Panc1 (cell line): ENCODE results near the gene ANP32E. TPM values are rescaled to one million over a fixed set of nuclear protein-coding genes. Genes with fewer than 3 reads are reported as not detected.

ENCODE experiments used
- ATAC-seq: fragments of 200-7000 bp; cut with Tn5 transposase; 2 replicates; pipeline ENCODE4 v1.9.1; 2020; ENCODE audit warnings: mild to moderate bottlenecking, moderate library complexity
- BruUV-seq: library from RNA; stranded (reverse); fragments of 400-500 nt; replicated peaks from 2 replicates; lab custom pipeline; 2021; lab: Mats Ljungman, UMichigan
- CTCF ChIA-PET: fragments of 300-600 bp; sonication (Branson Sonifier 250); formaldehyde crosslinking; loops from one replicate; lab custom pipeline; 2022; ENCODE audit warnings: antibody characterized with exemption; lab: Charles Lee
- POLR2A ChIA-PET: fragments of 300-600 bp; sonication (Branson Sonifier 250); formaldehyde crosslinking; loops from one replicate; lab custom pipeline; 2022; ENCODE audit warnings: antibody characterized with exemption; lab: Charles Lee
- DNase-seq: peaks from one replicate; pipeline ENCODE4 v3.0.0-alpha.2; 2010; ENCODE audit warnings: low read depth, low spot score
- H3K27ac ChIP-seq: 2 replicates; pipeline ENCODE4 v1.5.1; 2011; ENCODE audit warnings: mild to moderate bottlenecking, low read length, inconsistent platforms
- H3K27me3 ChIP-seq: fragments of 200-500 bp; sonication (Bioruptor generic); 2 replicates; pipeline ENCODE4 v1.6.0; 2014; ENCODE audit warnings: low read length, inconsistent platforms; ENCODE audit not compliant: control insufficient read depth, insufficient read depth
- H3K36me3 ChIP-seq: fragments of 200-500 bp; sonication (Bioruptor generic); 2 replicates; pipeline ENCODE4 v1.5.1; 2014; ENCODE audit warnings: inconsistent platforms, mild to moderate bottlenecking, low read length, moderate library complexity; ENCODE audit not compliant: control insufficient read depth, insufficient read depth
- H3K4me1 ChIP-seq: 2 replicates; pipeline ENCODE4 v1.5.1; 2011; ENCODE audit warnings: inconsistent platforms, mild to moderate bottlenecking, low read length, moderate library complexity; ENCODE audit not compliant: control insufficient read depth, insufficient read depth
- H3K4me3 ChIP-seq, 2 experiments: 2 replicates each; pipeline ENCODE4 v1.5.1; 2011 to 2012; ENCODE audit warnings: low read depth in 2 of 2, low read length in 2 of 2, mild to moderate bottlenecking in 2 of 2, inconsistent platforms in 1 of 2, moderate library complexity in 1 of 2
- H3K9me3 ChIP-seq: fragments of 200-500 bp; sonication (Bioruptor generic); 2 replicates; pipeline ENCODE4 v1.5.1; 2014; ENCODE audit warnings: low read depth, mild to moderate bottlenecking, inconsistent platforms, low read length, moderate library complexity; ENCODE audit not compliant: control insufficient read depth, insufficient read depth
- CTCF ChIP-seq: fragments of 450-650 bp; IDR thresholded peaks from 2 replicates; pipeline ENCODE4 v1.5.1; 2017; ENCODE audit warnings: mild to moderate bottlenecking
- POLR2AphosphoS5 ChIP-seq: IDR thresholded peaks from 2 replicates; pipeline ENCODE4 v1.6.1; 2012; ENCODE audit warnings: mild to moderate bottlenecking, low read depth, low read length, moderate library complexity
- SIN3A ChIP-seq: IDR thresholded peaks from 2 replicates; pipeline ENCODE4 v1.6.1; 2012; ENCODE audit warnings: low read depth, mild to moderate bottlenecking, low read length, moderate library complexity, borderline replicate concordance; ENCODE audit not compliant: insufficient read depth
- TCF7L2 ChIP-seq: IDR thresholded peaks from 2 replicates; pipeline ENCODE4 v1.6.1; 2011; ENCODE audit warnings: mild to moderate bottlenecking, low read depth, low read length, inconsistent platforms
- in situ Hi-C: cut with HindIII; loops from 2 replicates; pipeline ENCODE4 v1.10.0; 2016; ENCODE audit warnings: low sequenced_read_pairs, low pct_unique_long_range_greater_than_20kb
- intact Hi-C: fragments of 100-400 bp; cut with micrococcal nuclease; formaldehyde crosslinking; loops from one replicate; pipeline ENCODE4 v1.10.0; 2022; ENCODE audit not compliant: unreplicated experiment
- total RNA-seq: library from RNA; stranded (reverse); gene quantifications from one replicate; pipeline ENCODE4 v1.2.1, GENCODE V29; 2021; ENCODE audit not compliant: unreplicated experiment
- TF ChIP-seq, protein P1 (sequence below), 2 experiments: IDR thresholded peaks; 2 replicates each; pipeline ENCODE4 v1.6.1; 2011 to 2012; ENCODE audit warnings: low read depth in 2 of 2, control low read depth in 1 of 2, low read length in 1 of 2, mild to moderate bottlenecking in 1 of 2, moderate library complexity in 1 of 2; ENCODE audit not compliant: insufficient read depth in 1 of 2

Gene ANP32E
- total RNA-seq, 1 experiment from 2014 or later: 66.2 TPM

GRCh38 chr1:150234566-150235293 is 1.2 kb downstream of the ANP32E start:
- peaks cover 8% of the 10 kb centered on the region; the same call in 1 of the 2 replicates for H3K36me3 ChIP-seq
- DNase-seq (peak; percentile 56), ATAC-seq (peak; percentile 84)
- H3K9me3 ChIP-seq: no peaks in the 10 kb centered on the region
- peak overlapping the region; percentile 78 to 90 for H3K4me3 ChIP-seq
- H3K27ac ChIP-seq: peak overlapping the region; percentile 92
- ChIA-PET CTCF (no interaction called here), POLR2A (interaction anchor here (0.6 kb wide), 1 partner anchor 41 kb away, joined by 4 read pairs; no protein-coding TSS in a partner anchor)
- intact Hi-C loops (no loop called here), in situ Hi-C loops (no loop called here)
- TSS peak; percentile 99 for BruUV-seq
- TF ChIP-seq SIN3A (no peak), POLR2AphosphoS5 (peak; percentile 75)
- no peaks in the 10 kb centered on the region for H3K27me3 ChIP-seq
- H3K4me1 ChIP-seq: peaks cover 17% of the 10 kb centered on the region

GRCh38 chr1:150234309-150234565 is 1.7 kb downstream of the ANP32E start:
- H3K36me3 ChIP-seq: peaks cover 8% of the 10 kb centered on the region; the same call in 1 of the 2 replicates
- in situ Hi-C loops: no loop called here
- H3K27me3 ChIP-seq: no peaks in the 10 kb centered on the region
- intact Hi-C loops: no loop called here
- peak overlapping the region; percentile 92 for H3K27ac ChIP-seq
- TF ChIP-seq, protein P1, sequence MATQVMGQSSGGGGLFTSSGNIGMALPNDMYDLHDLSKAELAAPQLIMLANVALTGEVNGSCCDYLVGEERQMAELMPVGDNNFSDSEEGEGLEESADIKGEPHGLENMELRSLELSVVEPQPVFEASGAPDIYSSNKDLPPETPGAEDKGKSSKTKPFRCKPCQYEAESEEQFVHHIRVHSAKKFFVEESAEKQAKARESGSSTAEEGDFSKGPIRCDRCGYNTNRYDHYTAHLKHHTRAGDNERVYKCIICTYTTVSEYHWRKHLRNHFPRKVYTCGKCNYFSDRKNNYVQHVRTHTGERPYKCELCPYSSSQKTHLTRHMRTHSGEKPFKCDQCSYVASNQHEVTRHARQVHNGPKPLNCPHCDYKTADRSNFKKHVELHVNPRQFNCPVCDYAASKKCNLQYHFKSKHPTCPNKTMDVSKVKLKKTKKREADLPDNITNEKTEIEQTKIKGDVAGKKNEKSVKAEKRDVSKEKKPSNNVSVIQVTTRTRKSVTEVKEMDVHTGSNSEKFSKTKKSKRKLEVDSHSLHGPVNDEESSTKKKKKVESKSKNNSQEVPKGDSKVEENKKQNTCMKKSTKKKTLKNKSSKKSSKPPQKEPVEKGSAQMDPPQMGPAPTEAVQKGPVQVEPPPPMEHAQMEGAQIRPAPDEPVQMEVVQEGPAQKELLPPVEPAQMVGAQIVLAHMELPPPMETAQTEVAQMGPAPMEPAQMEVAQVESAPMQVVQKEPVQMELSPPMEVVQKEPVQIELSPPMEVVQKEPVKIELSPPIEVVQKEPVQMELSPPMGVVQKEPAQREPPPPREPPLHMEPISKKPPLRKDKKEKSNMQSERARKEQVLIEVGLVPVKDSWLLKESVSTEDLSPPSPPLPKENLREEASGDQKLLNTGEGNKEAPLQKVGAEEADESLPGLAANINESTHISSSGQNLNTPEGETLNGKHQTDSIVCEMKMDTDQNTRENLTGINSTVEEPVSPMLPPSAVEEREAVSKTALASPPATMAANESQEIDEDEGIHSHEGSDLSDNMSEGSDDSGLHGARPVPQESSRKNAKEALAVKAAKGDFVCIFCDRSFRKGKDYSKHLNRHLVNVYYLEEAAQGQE (IDR thresholded peaks at IDR 0.05; ENCODE audit: insufficient read depth in 1 of 2, low read depth in 2 of 2, low read length in 1 of 2): no peak
- TF ChIP-seq POLR2AphosphoS5 (no peak), SIN3A (no peak), TCF7L2 (no peak), CTCF (no peak)
- peak overlapping the region; percentile 78 to 90 for H3K4me3 ChIP-seq
- ATAC-seq (no peak), DNase-seq (no peak)
- CTCF ChIA-PET: no interaction called here
- H3K4me1 ChIP-seq: peaks cover 17% of the 10 kb centered on the region
- POLR2A ChIA-PET: interaction anchor here (0.6 kb wide), 1 partner anchor 40 kb away, joined by 4 read pairs; no protein-coding TSS in a partner anchor
- no TSS peak for BruUV-seq
- no peaks in the 10 kb centered on the region for H3K9me3 ChIP-seq
